Endothelial cell of umbilical vein (primary cell): Measurements from ENCODE around the gene OTUB1. TPM values are rescaled to one million over a fixed set of nuclear protein-coding genes. Genes with fewer than 3 reads are reported as not detected.

Experiments used
- BruUV-seq: library from RNA; stranded (reverse); fragments of 400-500 nt; replicated peaks from 2 replicates; lab custom pipeline; 2021; lab: Mats Ljungman, UMichigan
- CTCF ChIA-PET: fragments of 300-600, 350-600 bp; sonication (Branson Sonifier 250); formaldehyde crosslinking; loops from one replicate; lab custom pipeline; 2021; ENCODE audit warnings: antibody characterized with exemption, inconsistent platforms; lab: Charles Lee
- POLR2A ChIA-PET: fragments of 300-600, 350-600 bp; sonication (Branson Sonifier 250); formaldehyde crosslinking; loops from one replicate; lab custom pipeline; 2021; ENCODE audit warnings: antibody characterized with exemption, inconsistent platforms; lab: Charles Lee
- DNase-seq: peaks from one replicate; pipeline ENCODE4 v3.0.0-alpha.2; 2011; ENCODE audit warnings: low read depth, low spot score
- FAIRE-seq: peaks from 2 replicates; lab custom pipeline; 2011; peaks lifted over from hg19 to GRCh38; lab: Jason Lieb, UNC
- H2AFZ ChIP-seq: 2 replicates; pipeline ENCODE4 v1.6.0; 2012; ENCODE audit warnings: low read depth, low read length, control low read depth, inconsistent platforms
- H3K27ac ChIP-seq: 2 replicates; pipeline ENCODE4 v1.5.1; 2011; ENCODE audit warnings: low read depth, mild to moderate bottlenecking, control low read depth, low read length, moderate library complexity; ENCODE audit not compliant: insufficient read depth
- H3K27me3 ChIP-seq, 2 experiments: 2 replicates each; pipeline versions ENCODE4 v1.6.0 to v1.6.1; 2011; ENCODE audit warnings: low read length in 2 of 2, mixed read lengths in 1 of 2; ENCODE audit not compliant: control insufficient read depth in 2 of 2, insufficient read depth in 2 of 2
- H3K36me3 ChIP-seq, 2 experiments: 2 replicates in 1 of 2; 3 replicates in 1 of 2; pipeline ENCODE4 v1.5.1; 2011; ENCODE audit warnings: low read length in 2 of 2, mild to moderate bottlenecking in 1 of 2, moderate library complexity in 1 of 2; ENCODE audit not compliant: control insufficient read depth in 2 of 2, insufficient read depth in 2 of 2; ENCODE audit errors: extremely low read depth in 1 of 2
- H3K4me1 ChIP-seq: 3 replicates; pipeline ENCODE4 v1.5.1; 2011; ENCODE audit warnings: mild to moderate bottlenecking, low read length; ENCODE audit not compliant: control insufficient read depth, insufficient read depth; ENCODE audit errors: extremely low read depth
- H3K4me2 ChIP-seq: 2 replicates; pipeline ENCODE4 v1.6.1; 2011; ENCODE audit warnings: low read length, control low read depth, mixed read lengths; ENCODE audit not compliant: insufficient read depth
- H3K4me3 ChIP-seq, 3 experiments: fragments of 200-600 bp in 1 of 3; sonication (generic), shearing (Covaris generic) in 1 of 3; replicated peaks in 1 of 3; 2 replicates each; pipeline ENCODE4 v1.5.1; 2011 to 2016; ENCODE audit warnings: control low read depth in 3 of 3, low read length in 3 of 3, mild to moderate bottlenecking in 2 of 3, inconsistent platforms in 1 of 3, low read depth in 1 of 3, moderate library complexity in 1 of 3; ENCODE audit not compliant: insufficient read depth in 1 of 3
- H3K79me2 ChIP-seq: 2 replicates; pipeline ENCODE4 v1.6.0; 2012; ENCODE audit warnings: low read length, inconsistent platforms; ENCODE audit not compliant: control insufficient read depth, insufficient read depth
- H3K9ac ChIP-seq: replicated peaks from 2 replicates; pipeline ENCODE3; 2011; ENCODE audit warnings: low read length, control low read depth; ENCODE audit not compliant: insufficient read depth; ENCODE audit errors: extremely low read depth
- H3K9me1 ChIP-seq: replicated peaks from 3 replicates; pipeline ENCODE4 v1.6.0; 2011; ENCODE audit warnings: mild to moderate bottlenecking, low read length; ENCODE audit not compliant: control insufficient read depth, insufficient read depth; ENCODE audit errors: extremely low read depth
- H3K9me3 ChIP-seq: replicated peaks from 2 replicates; pipeline ENCODE4 v1.5.1; 2012; ENCODE audit warnings: low read length, inconsistent platforms; ENCODE audit not compliant: control insufficient read depth, insufficient read depth
- H4K20me1 ChIP-seq: replicated peaks from 2 replicates; pipeline ENCODE3; 2011; ENCODE audit warnings: mild to moderate bottlenecking, low read length; ENCODE audit not compliant: control insufficient read depth, insufficient read depth; ENCODE audit errors: extremely low read depth
- EZH2 ChIP-seq: IDR thresholded peaks from 2 replicates; pipeline ENCODE4 v1.6.1; 2012; ENCODE audit warnings: borderline replicate concordance, low read depth, mild to moderate bottlenecking, moderate library complexity, low read length, inconsistent platforms; ENCODE audit not compliant: severe bottlenecking
- FOS ChIP-seq: IDR thresholded peaks from 2 replicates; pipeline ENCODE4 v1.6.1; 2011; ENCODE audit warnings: mild to moderate bottlenecking, low read length, moderate library complexity, borderline replicate concordance; ENCODE audit not compliant: insufficient read depth
- POLR2AphosphoS5 ChIP-seq: IDR thresholded peaks from 2 replicates; pipeline ENCODE4 v1.6.1; 2012; ENCODE audit warnings: low read depth, mild to moderate bottlenecking, control low read depth, low read length, moderate library complexity; ENCODE audit not compliant: insufficient read depth
- dilution Hi-C: fragments of 300-500 bp; cut with MboI; formaldehyde crosslinking; loops from one replicate; pipeline ENCODE4 v1.15.0; 2019; ENCODE audit warnings: low sequenced_read_pairs; ENCODE audit not compliant: extremely low pct_ligation_motif_present
- intact Hi-C: fragments of 100-400 bp; cut with micrococcal nuclease; formaldehyde crosslinking; loops from one replicate; pipeline ENCODE4 v1.10.0; 2022
- polyA plus RNA-seq, 4 experiments: library from polyadenylated mRNA; depleted of rRNA in 3 of 4; stranded (reverse) in 3 of 4; unstranded in 1 of 4; fragments of >200 nt; gene quantifications; 2 replicates each; pipeline versions ENCODE4 v1.2.1 to v1.2.3, GENCODE V29; 2011 to 2012; ENCODE audit warnings: missing spikeins in 1 of 4
- total RNA-seq: library from RNA; stranded (reverse); gene quantifications from 2 replicates; pipeline ENCODE4 v1.2.3, GENCODE V29; 2021
- TF ChIP-seq, protein P1 (sequence below), 2 donors: IDR thresholded peaks; 1 replicate in 1 of 2; 2 replicates in 1 of 2; pipeline ENCODE4 v1.5.1; 2011; ENCODE audit warnings: low read length in 2 of 2, mild to moderate bottlenecking in 2 of 2, moderate library complexity in 2 of 2, control low read depth in 1 of 2, inconsistent platforms in 1 of 2, low read depth in 1 of 2; ENCODE audit not compliant: insufficient read depth in 1 of 2; ENCODE audit errors: extremely low read depth in 1 of 2

OTUB1 gene
- total and polyA plus RNA-seq, 2 donors (not counting 3 experiments of a cell fraction or from before 2014, with no cell fraction given), result 81.9 to 256 TPM

DNA sequence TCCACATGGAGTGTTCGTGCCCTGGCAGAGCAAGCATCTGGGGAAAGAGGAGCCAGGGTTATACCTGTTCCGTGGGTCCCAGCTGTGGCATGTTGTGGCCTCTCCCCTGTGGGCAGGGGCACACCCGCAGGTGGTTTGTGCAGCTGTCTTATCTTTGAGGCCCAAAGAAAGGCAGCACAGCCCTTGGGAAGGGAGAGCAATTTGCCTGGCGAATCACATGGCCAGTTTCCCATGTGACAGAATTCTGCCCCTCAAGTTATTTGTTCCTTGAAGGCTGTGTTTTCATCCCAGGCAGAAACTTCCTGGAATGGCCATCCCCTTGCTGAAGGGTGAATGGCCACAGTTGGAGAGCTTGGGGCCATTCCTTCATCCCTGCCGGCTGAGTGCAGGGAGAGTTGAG, 28.2 kb upstream of the OTUB1 start:
- no peak overlapping the region for H3K4me2 ChIP-seq
- H3K4me1 ChIP-seq, result no peaks in the 10 kb centered on the region
- FAIRE-seq, result no peak
- intact Hi-C loops (no loop called here), dilution Hi-C loops (no loop called here)
- peaks cover 5 to 28% of the 10 kb centered on the region in 2 experiments for H3K36me3 ChIP-seq
- no peaks in the 10 kb centered on the region for H3K9me3 ChIP-seq
- H3K4me3 ChIP-seq, result no peak overlapping the region
- H3K27me3 ChIP-seq, result no peaks in the 10 kb centered on the region
- CTCF ChIA-PET, result interaction anchor here (1.1 to 3.2 kb wide), 2 partner anchors 12 to 120 kb away, joined by 4 to 10 read pairs; no protein-coding TSS in a partner anchor
- POLR2A ChIA-PET, result no interaction called here
- no peak overlapping the region for H3K9ac ChIP-seq
- TF ChIP-seq, protein P1, sequence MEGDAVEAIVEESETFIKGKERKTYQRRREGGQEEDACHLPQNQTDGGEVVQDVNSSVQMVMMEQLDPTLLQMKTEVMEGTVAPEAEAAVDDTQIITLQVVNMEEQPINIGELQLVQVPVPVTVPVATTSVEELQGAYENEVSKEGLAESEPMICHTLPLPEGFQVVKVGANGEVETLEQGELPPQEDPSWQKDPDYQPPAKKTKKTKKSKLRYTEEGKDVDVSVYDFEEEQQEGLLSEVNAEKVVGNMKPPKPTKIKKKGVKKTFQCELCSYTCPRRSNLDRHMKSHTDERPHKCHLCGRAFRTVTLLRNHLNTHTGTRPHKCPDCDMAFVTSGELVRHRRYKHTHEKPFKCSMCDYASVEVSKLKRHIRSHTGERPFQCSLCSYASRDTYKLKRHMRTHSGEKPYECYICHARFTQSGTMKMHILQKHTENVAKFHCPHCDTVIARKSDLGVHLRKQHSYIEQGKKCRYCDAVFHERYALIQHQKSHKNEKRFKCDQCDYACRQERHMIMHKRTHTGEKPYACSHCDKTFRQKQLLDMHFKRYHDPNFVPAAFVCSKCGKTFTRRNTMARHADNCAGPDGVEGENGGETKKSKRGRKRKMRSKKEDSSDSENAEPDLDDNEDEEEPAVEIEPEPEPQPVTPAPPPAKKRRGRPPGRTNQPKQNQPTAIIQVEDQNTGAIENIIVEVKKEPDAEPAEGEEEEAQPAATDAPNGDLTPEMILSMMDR (IDR thresholded peaks at IDR 0.05; ENCODE audit: extremely low read depth in 1 of 2, insufficient read depth in 1 of 2, low read depth in 1 of 2, low read length in 2 of 2), result no peak
- no peak for TF ChIP-seq POLR2AphosphoS5
- TF ChIP-seq FOS, result no peak
- no peak for TF ChIP-seq EZH2
- H2AFZ ChIP-seq, result no peak overlapping the region
- H4K20me1 ChIP-seq, result no peaks in the 10 kb centered on the region
- H3K9me1 ChIP-seq, result no peaks in the 10 kb centered on the region
- H3K27ac ChIP-seq, result no peak overlapping the region
- DNase-seq, result no peak
- BruUV-seq, result no TSS peak
- no peaks in the 10 kb centered on the region for H3K79me2 ChIP-seq
